ENCODE data around the gene FBXO21. TPM values are rescaled to one million over a fixed set of nuclear protein-coding genes. Genes with fewer than 3 reads are reported as not detected.

FBXO21 gene
- total and polyA plus RNA-seq, 2 of the 13 experiments (the other 11 are each of a cell fraction or from before 2014, with no cell fraction given): 15.6 to 32.5 TPM

DNA sequence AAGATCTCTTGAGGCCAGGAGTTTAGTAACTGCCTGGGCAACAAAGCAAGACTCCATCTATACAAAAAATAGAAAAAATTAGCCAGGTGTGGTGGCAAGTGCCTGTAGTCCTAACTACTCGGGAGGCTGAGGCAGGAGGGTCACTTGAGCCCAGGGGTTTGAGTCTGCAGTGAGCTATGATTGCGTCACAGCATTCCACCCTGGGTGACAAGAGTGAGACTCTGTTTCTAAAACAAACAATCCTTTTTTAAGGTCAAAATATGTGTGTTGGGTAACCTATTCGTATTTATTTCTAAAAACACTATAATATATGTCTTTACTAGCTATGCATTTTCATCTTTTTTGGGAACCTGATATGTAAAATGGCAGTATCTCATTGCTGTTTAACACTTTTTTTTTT lies 7.4 kb downstream of the FBXO21 start (continued):
- TF ChIP-seq, protein P1, sequence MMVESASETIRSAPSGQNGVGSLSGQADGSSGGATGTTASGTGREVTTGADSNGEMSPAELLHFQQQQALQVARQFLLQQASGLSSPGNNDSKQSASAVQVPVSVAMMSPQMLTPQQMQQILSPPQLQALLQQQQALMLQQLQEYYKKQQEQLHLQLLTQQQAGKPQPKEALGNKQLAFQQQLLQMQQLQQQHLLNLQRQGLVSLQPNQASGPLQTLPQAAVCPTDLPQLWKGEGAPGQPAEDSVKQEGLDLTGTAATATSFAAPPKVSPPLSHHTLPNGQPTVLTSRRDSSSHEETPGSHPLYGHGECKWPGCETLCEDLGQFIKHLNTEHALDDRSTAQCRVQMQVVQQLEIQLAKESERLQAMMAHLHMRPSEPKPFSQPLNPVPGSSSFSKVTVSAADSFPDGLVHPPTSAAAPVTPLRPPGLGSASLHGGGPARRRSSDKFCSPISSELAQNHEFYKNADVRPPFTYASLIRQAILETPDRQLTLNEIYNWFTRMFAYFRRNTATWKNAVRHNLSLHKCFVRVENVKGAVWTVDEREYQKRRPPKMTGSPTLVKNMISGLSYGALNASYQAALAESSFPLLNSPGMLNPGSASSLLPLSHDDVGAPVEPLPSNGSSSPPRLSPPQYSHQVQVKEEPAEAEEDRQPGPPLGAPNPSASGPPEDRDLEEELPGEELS (CRISPR knock-in tag; IDR thresholded peaks at IDR 0.05): 0 out of 2 replicates have a peak, but pooled peaks have one; percentile 11
- no peak for TF ChIP-seq POLR2AphosphoS2 (IDR thresholded peaks at IDR 0.05; ENCODE audit: low read depth, low read length)
- no peak for TF ChIP-seq ZNF616 (CRISPR knock-in tag; IDR thresholded peaks at IDR 0.05; ENCODE audit: low read depth)
- TF ChIP-seq ARNT2 (CRISPR knock-in tag; IDR thresholded peaks at IDR 0.05; ENCODE audit: low read depth): no peak
- no peak for TF ChIP-seq MEIS2 (CRISPR knock-in tag; IDR thresholded peaks at IDR 0.05)
- TF ChIP-seq FOSL2 (CRISPR knock-in tag; IDR thresholded peaks at IDR 0.05): 0 out of 2 replicates have a peak, but pooled peaks have one; percentile 22
- TF ChIP-seq NFIC (IDR thresholded peaks at IDR 0.05; ENCODE audit: low read length): no peak
- TF ChIP-seq, protein P2, sequence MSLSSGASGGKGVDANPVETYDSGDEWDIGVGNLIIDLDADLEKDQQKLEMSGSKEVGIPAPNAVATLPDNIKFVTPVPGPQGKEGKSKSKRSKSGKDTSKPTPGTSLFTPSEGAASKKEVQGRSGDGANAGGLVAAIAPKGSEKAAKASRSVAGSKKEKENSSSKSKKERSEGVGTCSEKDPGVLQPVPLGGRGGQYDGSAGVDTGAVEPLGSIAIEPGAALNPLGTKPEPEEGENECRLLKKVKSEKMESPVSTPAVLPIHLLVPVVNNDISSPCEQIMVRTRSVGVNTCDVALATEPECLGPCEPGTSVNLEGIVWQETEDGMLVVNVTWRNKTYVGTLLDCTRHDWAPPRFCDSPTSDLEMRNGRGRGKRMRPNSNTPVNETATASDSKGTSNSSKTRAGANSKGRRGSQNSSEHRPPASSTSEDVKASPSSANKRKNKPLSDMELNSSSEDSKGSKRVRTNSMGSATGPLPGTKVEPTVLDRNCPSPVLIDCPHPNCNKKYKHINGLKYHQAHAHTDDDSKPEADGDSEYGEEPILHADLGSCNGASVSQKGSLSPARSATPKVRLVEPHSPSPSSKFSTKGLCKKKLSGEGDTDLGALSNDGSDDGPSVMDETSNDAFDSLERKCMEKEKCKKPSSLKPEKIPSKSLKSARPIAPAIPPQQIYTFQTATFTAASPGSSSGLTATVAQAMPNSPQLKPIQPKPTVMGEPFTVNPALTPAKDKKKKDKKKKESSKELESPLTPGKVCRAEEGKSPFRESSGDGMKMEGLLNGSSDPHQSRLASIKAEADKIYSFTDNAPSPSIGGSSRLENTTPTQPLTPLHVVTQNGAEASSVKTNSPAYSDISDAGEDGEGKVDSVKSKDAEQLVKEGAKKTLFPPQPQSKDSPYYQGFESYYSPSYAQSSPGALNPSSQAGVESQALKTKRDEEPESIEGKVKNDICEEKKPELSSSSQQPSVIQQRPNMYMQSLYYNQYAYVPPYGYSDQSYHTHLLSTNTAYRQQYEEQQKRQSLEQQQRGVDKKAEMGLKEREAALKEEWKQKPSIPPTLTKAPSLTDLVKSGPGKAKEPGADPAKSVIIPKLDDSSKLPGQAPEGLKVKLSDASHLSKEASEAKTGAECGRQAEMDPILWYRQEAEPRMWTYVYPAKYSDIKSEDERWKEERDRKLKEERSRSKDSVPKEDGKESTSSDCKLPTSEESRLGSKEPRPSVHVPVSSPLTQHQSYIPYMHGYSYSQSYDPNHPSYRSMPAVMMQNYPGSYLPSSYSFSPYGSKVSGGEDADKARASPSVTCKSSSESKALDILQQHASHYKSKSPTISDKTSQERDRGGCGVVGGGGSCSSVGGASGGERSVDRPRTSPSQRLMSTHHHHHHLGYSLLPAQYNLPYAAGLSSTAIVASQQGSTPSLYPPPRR (CRISPR knock-in tag; IDR thresholded peaks at IDR 0.05; ENCODE audit: borderline replicate concordance): no peak
- no peak for TF ChIP-seq ZEB1 (IDR thresholded peaks at IDR 0.05; ENCODE audit: insufficient replicate concordance, low read depth)
- TF ChIP-seq, protein P3, sequence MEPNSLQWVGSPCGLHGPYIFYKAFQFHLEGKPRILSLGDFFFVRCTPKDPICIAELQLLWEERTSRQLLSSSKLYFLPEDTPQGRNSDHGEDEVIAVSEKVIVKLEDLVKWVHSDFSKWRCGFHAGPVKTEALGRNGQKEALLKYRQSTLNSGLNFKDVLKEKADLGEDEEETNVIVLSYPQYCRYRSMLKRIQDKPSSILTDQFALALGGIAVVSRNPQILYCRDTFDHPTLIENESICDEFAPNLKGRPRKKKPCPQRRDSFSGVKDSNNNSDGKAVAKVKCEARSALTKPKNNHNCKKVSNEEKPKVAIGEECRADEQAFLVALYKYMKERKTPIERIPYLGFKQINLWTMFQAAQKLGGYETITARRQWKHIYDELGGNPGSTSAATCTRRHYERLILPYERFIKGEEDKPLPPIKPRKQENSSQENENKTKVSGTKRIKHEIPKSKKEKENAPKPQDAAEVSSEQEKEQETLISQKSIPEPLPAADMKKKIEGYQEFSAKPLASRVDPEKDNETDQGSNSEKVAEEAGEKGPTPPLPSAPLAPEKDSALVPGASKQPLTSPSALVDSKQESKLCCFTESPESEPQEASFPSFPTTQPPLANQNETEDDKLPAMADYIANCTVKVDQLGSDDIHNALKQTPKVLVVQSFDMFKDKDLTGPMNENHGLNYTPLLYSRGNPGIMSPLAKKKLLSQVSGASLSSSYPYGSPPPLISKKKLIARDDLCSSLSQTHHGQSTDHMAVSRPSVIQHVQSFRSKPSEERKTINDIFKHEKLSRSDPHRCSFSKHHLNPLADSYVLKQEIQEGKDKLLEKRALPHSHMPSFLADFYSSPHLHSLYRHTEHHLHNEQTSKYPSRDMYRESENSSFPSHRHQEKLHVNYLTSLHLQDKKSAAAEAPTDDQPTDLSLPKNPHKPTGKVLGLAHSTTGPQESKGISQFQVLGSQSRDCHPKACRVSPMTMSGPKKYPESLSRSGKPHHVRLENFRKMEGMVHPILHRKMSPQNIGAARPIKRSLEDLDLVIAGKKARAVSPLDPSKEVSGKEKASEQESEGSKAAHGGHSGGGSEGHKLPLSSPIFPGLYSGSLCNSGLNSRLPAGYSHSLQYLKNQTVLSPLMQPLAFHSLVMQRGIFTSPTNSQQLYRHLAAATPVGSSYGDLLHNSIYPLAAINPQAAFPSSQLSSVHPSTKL (CRISPR knock-in tag; IDR thresholded peaks at IDR 0.05): 0 out of 2 replicates have a peak, but pooled peaks have one; percentile 19
- TF ChIP-seq SP5 (CRISPR knock-in tag; IDR thresholded peaks at IDR 0.05; ENCODE audit: borderline replicate concordance, low read depth): no peak
- TF ChIP-seq, protein P4, sequence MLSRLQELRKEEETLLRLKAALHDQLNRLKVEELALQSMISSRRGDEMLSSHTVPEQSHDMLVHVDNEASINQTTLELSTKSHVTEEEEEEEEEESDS (CRISPR knock-in tag; IDR thresholded peaks at IDR 0.05; ENCODE audit: borderline replicate concordance): no peak
- no peak for TF ChIP-seq ZNF552 (CRISPR knock-in tag; IDR thresholded peaks at IDR 0.05; ENCODE audit: borderline replicate concordance)
- no peak for TF ChIP-seq TOE1 (CRISPR knock-in tag; IDR thresholded peaks at IDR 0.05)
- TF ChIP-seq ZNF569 (CRISPR knock-in tag; IDR thresholded peaks at IDR 0.05; ENCODE audit: borderline replicate concordance): no peak
- no peak for TF ChIP-seq MAFK (conservative IDR thresholded peaks at IDR 0.05 in 1 of 2, IDR thresholded peaks at IDR 0.05 in 1 of 2; ENCODE audit: low read length in 2 of 2)
- no peak for TF ChIP-seq ZNF224 (CRISPR knock-in tag; IDR thresholded peaks at IDR 0.05)
- TF ChIP-seq ERF (CRISPR knock-in tag; IDR thresholded peaks at IDR 0.05): no peak
- no peak for TF ChIP-seq ZNF251 (CRISPR knock-in tag; IDR thresholded peaks at IDR 0.05)
- no peak for TF ChIP-seq ZFYVE20 (CRISPR knock-in tag; IDR thresholded peaks at IDR 0.05; ENCODE audit: borderline replicate concordance, low read depth)

All from HepG2 (cell line).